ENCODE data around the gene PSG4.
"Not testable (repeated sequence)": the region's sequence is repeated elsewhere in the genome, so short reads cannot be mapped to it uniquely, and the experiment has no call there.

PSG4 gene

GRCh38 chr19:43205471-43206105, at the start of gene PSG4:
TSS of gene PSG4 (minus strand) at chr19:43205638. CDS start at chr19:43205536, 102 bp downstream.
- DNase-seq (ENCODE audit: extremely low read depth, low read depth), result not testable (repeated sequence)

- DNase-seq (ENCODE audit: extremely low read depth, low read depth), result not testable (repeated sequence)
These were observed 46.0 kb upstream of the PSG4 start for GRCh38 chr19:43251428-43251827.

GRCh38 chr19:43250296-43250695, 44.9 kb upstream of the PSG4 start:
- DNase-seq (ENCODE audit: extremely low read depth, low read depth), result not testable (repeated sequence)

- not testable (repeated sequence) for DNase-seq (ENCODE audit: extremely low read depth, low read depth)
These were observed 43.2 kb upstream of the PSG4 start for GRCh38 chr19:43248635-43249002.

- not testable (repeated sequence) for DNase-seq (ENCODE audit: extremely low read depth, low read depth)
These were observed 41.9 kb upstream of the PSG4 start for GRCh38 chr19:43247243-43247880.

GRCh38 chr19:43245848-43246247, 40.4 kb upstream of the PSG4 start:
- DNase-seq (ENCODE audit: extremely low read depth, low read depth), result not testable (repeated sequence)

- DNase-seq (ENCODE audit: extremely low read depth, low read depth), result not testable (repeated sequence)
These were observed 36.8 kb upstream of the PSG4 start for GRCh38 chr19:43242211-43242610.

- not testable (repeated sequence) for DNase-seq (ENCODE audit: extremely low read depth, low read depth)
These were observed 32.8 kb upstream of the PSG4 start for GRCh38 chr19:43238213-43238612.

GRCh38 chr19:43235686-43236085, 30.2 kb upstream of the PSG4 start:
- not testable (repeated sequence) for DNase-seq (ENCODE audit: extremely low read depth, low read depth)

GRCh38 chr19:43229315-43229714, 23.9 kb upstream of the PSG4 start:
- no peak for DNase-seq (ENCODE audit: extremely low read depth, low read depth)
- TF ChIP-seq CTCF (IDR thresholded peaks at IDR 0.05; ENCODE audit: low read depth, low read length), result peak; percentile 15

GRCh38 chr19:43228730-43229129, 23.3 kb upstream of the PSG4 start:
- not testable (repeated sequence) for DNase-seq (ENCODE audit: extremely low read depth, low read depth)

GRCh38 chr19:43226986-43227385, 21.5 kb upstream of the PSG4 start:
- not testable (repeated sequence) for DNase-seq (ENCODE audit: extremely low read depth, low read depth)

GRCh38 chr19:43224855-43225253, 19.4 kb upstream of the PSG4 start:
- TF ChIP-seq CTCF (IDR thresholded peaks at IDR 0.05; ENCODE audit: low read depth, low read length), result no peak
- DNase-seq (ENCODE audit: extremely low read depth, low read depth), result no peak

GRCh38 chr19:43224201-43224854, 18.9 kb upstream of the PSG4 start:
- DNase-seq (ENCODE audit: extremely low read depth, low read depth), result not testable (repeated sequence)

- not testable (repeated sequence) for DNase-seq (ENCODE audit: extremely low read depth, low read depth)
These were observed 16.5 kb upstream of the PSG4 start for GRCh38 chr19:43221891-43222290.

- not testable (repeated sequence) for DNase-seq (ENCODE audit: extremely low read depth, low read depth)
These were observed 13.7 kb upstream of the PSG4 start for GRCh38 chr19:43219136-43219535.

- not testable (repeated sequence) for DNase-seq (ENCODE audit: extremely low read depth, low read depth)
These were observed 10.4 kb upstream of the PSG4 start for GRCh38 chr19:43215881-43216280.
